GM12891 (cell line): ENCODE results near the gene C3orf33. TPM values are rescaled to one million over a fixed set of nuclear protein-coding genes. Genes with fewer than 3 reads are reported as not detected.
"Not testable (repeated sequence)": the region's sequence is repeated elsewhere in the genome, so short reads cannot be mapped to it uniquely, and the experiment has no call there.

Experiments used
- DNase-seq: peaks from one replicate; pipeline ENCODE4 v3.0.0; 2011; ENCODE audit warnings: low spot score; ENCODE audit not compliant: insufficient read length
- FAIRE-seq: peaks from 2 replicates; lab custom pipeline; 2011; peaks lifted over from hg19 to GRCh38; lab: Jason Lieb, UNC
- PAX5 ChIP-seq: IDR thresholded peaks from 2 replicates; pipeline ENCODE4 v1.6.1; 2011; ENCODE audit warnings: low read length, moderate library complexity, mild to moderate bottlenecking; ENCODE audit not compliant: insufficient read depth, severe bottlenecking
- POLR2A ChIP-seq: IDR thresholded peaks from 2 replicates; pipeline ENCODE4 v1.6.1; 2011; ENCODE audit warnings: low read depth, low read length, control low read depth
- POLR2AphosphoS5 ChIP-seq: IDR thresholded peaks from 2 replicates; pipeline ENCODE4 v1.6.1; 2011; ENCODE audit warnings: low read depth, low read length, control low read depth
- POU2F2 ChIP-seq: IDR thresholded peaks from 2 replicates; pipeline ENCODE4 v1.6.1; 2011; ENCODE audit warnings: low read depth, mild to moderate bottlenecking, control low read depth, low read length, moderate library complexity
- SPI1 ChIP-seq: IDR thresholded peaks from 2 replicates; pipeline ENCODE4 v1.6.1; 2011; ENCODE audit warnings: low read depth, low read length, control low read depth
- TAF1 ChIP-seq: IDR thresholded peaks from 2 replicates; pipeline ENCODE4 v1.6.1; 2011; ENCODE audit warnings: low read depth, low read length, control low read depth
- polyA plus RNA-seq: library from polyadenylated mRNA; unstranded; fragments of >200 nt; gene quantifications from one replicate; pipeline ENCODE4 v1.2.1, GENCODE V29; 2012; ENCODE audit warnings: low read depth, missing spikeins, inconsistent platforms; ENCODE audit not compliant: missing spikeins

C3orf33 gene, protein sequence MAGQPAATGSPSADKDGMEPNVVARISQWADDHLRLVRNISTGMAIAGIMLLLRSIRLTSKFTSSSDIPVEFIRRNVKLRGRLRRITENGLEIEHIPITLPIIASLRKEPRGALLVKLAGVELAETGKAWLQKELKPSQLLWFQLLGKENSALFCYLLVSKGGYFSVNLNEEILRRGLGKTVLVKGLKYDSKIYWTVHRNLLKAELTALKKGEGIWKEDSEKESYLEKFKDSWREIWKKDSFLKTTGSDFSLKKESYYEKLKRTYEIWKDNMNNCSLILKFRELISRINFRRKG
- 0.71 TPM for polyA plus RNA-seq

DNA sequence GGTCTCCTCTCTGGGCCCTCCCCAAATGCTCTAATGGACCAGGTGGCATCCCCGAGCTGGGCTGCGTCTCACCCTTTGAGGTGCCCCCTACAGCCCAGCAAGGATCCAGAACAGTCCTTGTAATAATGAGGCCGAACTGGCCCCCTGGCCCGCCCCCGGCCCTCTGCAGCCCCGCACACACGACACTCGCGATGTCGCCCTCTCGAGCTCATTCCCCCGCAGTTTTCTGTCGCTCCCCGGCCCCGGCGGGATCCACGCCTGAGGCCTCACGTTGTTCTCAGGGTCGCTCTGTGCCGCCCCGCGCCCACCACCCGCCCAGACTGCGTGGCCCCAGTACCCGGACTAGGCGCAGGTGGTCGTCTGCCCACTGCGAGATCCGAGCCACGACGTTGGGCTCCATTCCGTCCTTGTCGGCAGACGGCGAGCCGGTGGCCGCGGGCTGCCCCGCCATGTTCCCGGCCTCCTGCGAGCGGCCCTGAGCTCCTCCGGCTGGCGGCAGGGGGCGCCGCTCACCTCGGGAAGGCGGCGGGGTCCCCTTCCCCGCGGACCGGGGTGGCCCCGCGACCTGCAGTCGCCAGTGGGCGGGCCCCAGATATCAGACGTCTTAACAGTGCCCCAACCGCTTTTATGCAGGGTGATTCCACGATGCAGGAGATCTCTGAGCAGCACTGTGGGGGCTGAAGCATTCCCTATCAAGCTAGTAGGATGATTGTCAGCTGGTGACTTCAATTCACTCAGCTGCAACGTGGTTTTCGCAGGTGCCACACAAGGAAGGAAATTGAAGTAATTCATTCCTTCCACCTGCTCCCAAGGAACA is at the start of gene C3orf33:
C3orf33 (minus strand) TSS at position 477 of the 817 bp plus-strand sequence; CDS start at position 451, 26 bp downstream.
- TF ChIP-seq POU2F2 (0 out of 2 replicates have a peak, but pooled peaks have one; percentile 31), PAX5 (peak; percentile 14), TAF1 (no peak), SPI1 (no peak)
- peak; percentile 88 for FAIRE-seq
- peak; percentile 87 for DNase-seq

DNA sequence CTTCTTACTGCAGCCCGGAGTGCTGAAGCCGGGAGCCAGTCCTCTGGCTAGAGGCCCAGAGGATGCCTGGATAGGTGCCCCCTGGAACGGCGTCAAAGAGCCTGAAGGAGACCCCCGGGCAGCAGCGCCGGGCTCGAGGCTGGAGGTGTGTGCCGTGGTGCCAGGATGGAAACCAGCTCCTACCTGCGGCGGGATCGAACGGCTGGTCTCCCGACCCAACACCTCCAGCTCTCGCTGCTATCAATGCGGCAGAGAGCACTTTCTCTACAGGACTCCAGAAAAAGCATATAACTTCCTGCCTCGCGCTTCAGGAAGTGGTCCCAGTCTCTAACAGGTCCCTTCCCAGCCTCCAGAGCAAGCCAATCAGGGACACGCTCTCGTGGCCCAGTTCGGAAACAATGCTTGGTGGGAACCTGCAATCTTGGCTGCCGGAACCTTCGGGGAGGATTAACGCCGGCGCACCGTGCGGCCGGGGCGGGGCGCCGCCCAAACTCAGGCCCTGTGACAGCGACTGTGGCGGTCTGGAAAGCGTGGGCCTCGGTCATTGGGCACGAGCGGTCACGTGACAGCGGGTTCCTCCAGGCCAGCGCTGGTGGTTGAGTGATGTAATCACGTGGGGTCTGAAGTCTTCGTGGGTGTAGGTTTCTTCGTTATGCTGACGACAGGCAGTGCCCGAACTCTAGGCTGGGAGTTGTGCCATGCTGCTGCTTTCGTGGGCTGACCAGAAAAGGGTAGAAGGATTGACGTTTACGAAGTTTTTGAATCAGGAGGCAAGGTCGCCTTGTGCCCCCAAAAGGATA is 48.3 kb upstream of the C3orf33 start, which contains the start of gene SLC33A1:
SLC33A1 (minus strand) TSS at position 287 of the 800 bp plus-strand sequence. CDS start 430 bp downstream, outside the sequence.
- DNase-seq: peak; percentile 91
- peak; percentile 98 for FAIRE-seq
- TF ChIP-seq POLR2A (peak; percentile 92), POU2F2 (0 out of 2 replicates have a peak, but pooled peaks have one; percentile 61), PAX5 (peak; percentile 63), SPI1 (peak; percentile 39; the same call in 1 of the 2 replicates), POLR2AphosphoS5 (peak; percentile 86), TAF1 (peak; percentile 70)

DNA sequence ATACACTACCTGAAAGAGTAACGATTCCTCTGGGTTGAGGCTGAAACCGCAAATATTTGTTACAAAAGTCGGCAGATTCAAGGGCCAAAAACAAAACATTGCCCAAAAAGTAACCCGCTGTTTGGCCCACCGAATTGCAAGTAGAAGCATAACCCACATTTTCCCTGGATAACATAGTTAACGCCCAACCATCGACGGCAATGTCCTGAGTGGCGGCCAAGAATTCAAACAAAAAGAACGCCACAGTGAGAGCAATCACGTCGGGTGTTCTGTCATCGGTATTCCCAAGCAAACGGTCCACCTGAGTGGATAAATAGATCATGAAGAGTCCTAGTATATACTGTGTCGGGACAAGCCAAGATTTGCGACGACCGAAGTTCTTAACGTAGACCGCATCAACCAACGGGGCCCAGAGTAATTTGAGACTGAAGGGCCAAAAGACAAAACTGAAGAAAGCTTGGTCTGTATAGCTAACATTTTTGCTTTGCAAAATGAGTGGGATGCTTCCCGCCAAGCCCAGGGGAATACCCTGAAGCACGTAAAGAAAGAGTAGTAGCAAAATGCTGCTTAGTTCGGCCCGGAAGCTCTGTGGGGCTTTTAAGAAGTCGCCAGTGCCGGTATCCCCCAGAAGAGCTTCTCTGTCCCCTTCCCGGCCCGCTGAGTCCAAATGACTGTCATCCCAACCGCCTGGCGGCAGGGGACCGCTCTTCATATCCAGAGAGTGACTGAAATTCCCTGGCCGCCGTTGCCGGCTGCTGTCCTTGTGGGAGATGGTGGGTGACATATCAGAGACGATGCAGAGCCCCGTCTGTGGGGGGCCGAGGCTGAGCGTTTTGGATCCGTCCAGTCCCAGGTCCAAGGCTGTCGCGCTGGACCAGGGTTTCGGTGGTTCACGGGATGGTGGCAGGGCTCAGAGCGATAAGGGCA is 47.4 kb upstream of the C3orf33 start:
- DNase-seq (no peak), FAIRE-seq (no peak)
- TF ChIP-seq POLR2AphosphoS5 (no peak), TAF1 (no peak), PAX5 (no peak), POLR2A (no peak; the same call in 1 of the 2 replicates), SPI1 (no peak), POU2F2 (no peak)

DNA sequence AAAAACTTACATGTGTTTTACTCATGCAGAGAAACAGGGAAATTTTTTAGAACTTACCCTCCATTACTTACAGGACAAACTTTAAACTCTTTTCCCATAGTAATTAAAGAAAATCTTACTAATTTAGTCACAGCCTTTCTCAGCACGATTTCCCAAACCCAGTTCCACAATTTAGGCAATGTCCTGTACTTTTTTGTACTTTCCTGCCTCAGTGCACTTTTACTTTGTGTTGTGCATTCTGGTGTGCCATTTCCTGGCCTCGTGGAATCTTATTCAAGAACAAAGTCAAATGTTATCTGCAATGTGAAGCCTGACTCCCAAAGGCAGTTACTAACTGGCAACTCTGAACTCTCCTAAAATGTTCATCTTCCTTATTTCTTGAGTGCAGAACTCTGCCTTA is 46.3 kb upstream of the C3orf33 start:
- no peak for TF ChIP-seq SPI1
- no peak for TF ChIP-seq PAX5
- TF ChIP-seq POU2F2: no peak
- TF ChIP-seq TAF1: no peak
- no peak for TF ChIP-seq POLR2A
- TF ChIP-seq POLR2AphosphoS5: no peak
- DNase-seq (no peak), FAIRE-seq (no peak)

DNA sequence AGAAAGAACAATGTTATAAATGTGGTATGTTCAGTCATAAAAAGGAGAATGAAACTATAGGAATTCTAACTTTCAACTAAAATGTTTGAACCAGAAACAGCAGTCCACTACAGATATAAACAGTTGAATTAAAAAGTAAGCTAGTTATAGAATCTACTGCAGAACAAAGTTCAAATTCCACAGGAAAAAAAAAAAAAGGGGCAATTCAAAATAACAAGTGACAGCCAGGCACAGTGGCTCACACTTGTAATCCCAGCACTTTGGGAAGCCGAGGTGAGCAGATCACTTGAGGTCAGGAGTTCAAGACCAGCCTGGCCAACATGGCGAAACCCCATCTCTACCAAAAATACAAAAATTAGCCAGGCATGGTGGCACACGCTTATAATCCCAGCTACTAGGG is 43.3 kb upstream of the C3orf33 start:
- not testable (repeated sequence) for DNase-seq, FAIRE-seq

DNA sequence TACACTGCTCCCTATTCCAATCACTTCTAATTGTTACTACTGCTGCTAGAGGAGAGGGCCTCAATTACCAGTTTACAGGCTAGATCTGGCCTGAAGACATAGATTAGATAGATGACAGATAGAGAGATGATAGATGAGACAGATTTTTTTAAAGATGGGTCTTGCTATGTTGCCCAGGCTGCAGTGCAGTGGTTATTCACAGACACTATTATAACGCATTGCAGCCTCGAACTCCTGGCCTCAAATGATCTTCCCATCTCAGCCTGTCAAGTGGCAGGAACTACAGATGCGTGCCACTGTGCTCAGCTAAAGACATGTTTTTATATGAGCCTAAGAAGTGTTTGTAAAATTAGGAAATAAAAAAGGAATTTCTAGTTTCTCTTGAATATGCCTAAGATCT is 41.9 kb upstream of the C3orf33 start:
- DNase-seq: no peak
- no peak for TF ChIP-seq PAX5
- TF ChIP-seq POLR2A: no peak
- TF ChIP-seq POU2F2: no peak
- TF ChIP-seq SPI1: no peak
- no peak for TF ChIP-seq POLR2AphosphoS5
- TF ChIP-seq TAF1: no peak
- FAIRE-seq: no peak

DNA sequence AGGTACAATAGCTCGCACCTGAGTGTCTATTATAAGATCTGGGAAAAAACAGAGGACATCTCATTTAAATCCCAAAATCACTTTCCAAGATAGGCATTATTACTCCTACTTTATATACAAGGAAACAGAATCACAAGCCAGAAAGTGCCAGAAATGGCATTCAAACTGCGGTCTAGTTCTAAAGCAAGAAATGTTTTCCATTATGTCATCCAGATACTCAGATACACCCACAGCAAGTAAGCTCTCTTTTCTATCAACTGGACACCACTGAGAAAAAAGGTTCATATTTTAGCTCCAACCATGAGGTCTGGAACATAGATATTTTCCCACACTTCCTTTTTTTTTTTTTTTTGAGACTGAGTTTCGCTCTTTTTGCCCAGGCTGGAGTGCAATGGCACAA is 40.0 kb upstream of the C3orf33 start:
- no peak for DNase-seq
- TF ChIP-seq TAF1 (no peak), SPI1 (0 out of 2 replicates have a peak, but pooled peaks have one; percentile 4)
- no peak for FAIRE-seq

DNA sequence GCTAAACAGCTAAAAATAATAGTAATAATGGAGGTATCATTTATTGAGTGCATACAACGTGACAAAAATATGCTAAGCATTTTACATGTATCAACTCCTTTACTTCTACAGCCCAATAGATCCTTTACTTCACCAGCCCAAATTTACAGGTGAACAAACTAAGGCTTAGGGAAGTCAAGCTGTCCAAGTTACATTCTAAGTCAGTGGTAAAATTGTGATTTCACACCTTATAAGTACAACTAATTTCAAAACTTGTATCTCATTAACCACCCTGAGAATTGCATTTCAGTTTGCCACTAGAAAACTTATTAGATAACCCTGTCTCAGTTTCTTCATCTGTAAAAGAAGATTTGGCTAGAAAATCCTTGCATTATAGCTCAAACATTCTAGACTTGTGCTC is 37.5 kb upstream of the C3orf33 start:
- no peak for TF ChIP-seq SPI1
- TF ChIP-seq POU2F2: no peak
- TF ChIP-seq POLR2A: no peak
- TF ChIP-seq TAF1: no peak
- no peak for TF ChIP-seq POLR2AphosphoS5
- TF ChIP-seq PAX5: no peak
- DNase-seq: no peak
- FAIRE-seq: no peak
